ENCODE data around the gene CCP110.

The CCP110 gene

GRCh38 chr16:19555186-19555937 lies 31.6 kb downstream of the CCP110 start, which contains the start of gene VPS35L:
TSS of gene VPS35L (plus strand) at chr16:19555703. CDS start at chr16:19555730, 27 bp downstream.
- DNase-seq = peak; percentile 99

GRCh38 chr16:19555938-19556771 lies 32.4 kb downstream of the CCP110 start:
- peak; percentile 89 for DNase-seq

GRCh38 chr16:19559242-19559910 lies 35.6 kb downstream of the CCP110 start:
- peak; percentile 79 for DNase-seq

DNA sequence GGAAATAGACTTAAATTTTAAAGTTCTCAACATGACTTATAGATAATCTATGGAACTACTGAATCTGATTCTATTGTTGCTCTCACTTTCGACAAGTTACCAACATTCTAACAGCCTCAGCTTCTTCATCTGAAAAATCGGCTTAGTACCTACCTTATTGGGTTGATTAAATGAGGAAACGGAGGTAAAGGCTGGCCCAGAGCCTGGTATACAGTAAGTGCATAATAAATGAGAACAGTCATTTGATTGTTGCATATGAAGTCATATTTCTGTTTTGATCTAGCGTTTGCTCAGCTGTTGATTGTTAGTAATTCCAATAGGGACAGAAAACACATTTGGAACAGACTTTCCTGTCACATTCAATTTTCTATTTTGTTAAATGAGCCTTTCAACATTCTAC lies 36.3 kb downstream of the CCP110 start:
- DNase-seq = no peak

DNA sequence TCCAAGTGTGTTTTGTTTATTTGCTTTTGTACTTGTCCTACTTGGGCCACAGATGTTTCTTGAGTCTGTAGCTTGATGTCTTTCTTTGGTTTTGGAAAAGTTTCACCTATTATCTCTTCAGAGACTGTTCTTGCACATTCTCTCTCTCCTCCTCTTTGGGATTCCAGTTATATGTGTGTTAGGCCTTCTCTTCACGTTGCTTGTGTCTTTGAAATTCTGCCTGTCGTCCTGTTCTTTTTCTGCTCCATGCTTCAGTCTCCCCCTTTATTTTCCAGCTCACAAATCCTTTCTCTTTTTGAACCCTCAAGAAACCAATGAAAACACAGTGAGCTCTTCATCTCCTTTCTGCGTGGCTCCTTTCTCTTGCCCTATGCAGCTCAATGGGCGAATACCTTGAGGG lies 39.6 kb downstream of the CCP110 start:
- no peak for DNase-seq

GRCh38 chr16:19566362-19566761 lies 42.6 kb downstream of the CCP110 start:
- no peak for DNase-seq

GRCh38 chr16:19567560-19567959 lies 43.8 kb downstream of the CCP110 start:
- no peak for DNase-seq

DNA sequence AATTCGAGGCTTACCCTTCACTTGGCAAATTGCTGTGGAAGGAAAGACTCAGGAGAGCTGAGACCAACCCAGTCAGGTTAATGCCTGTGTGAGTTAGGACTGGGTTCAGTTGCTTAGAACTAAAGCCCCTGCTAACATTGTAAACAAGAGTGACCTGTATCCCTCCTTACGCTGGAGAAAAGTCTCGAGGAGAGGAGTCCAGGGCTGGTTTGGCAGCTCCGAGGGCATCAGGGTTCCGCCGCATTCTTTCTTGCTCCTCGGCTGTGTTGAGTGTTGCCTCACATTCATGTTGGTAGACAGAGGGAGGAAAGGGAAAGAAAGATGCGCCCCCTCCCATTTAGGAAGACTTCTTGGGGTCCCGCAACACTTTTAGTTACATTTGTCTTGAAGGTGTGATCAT lies 50.3 kb downstream of the CCP110 start:
- DNase-seq = no peak

DNA sequence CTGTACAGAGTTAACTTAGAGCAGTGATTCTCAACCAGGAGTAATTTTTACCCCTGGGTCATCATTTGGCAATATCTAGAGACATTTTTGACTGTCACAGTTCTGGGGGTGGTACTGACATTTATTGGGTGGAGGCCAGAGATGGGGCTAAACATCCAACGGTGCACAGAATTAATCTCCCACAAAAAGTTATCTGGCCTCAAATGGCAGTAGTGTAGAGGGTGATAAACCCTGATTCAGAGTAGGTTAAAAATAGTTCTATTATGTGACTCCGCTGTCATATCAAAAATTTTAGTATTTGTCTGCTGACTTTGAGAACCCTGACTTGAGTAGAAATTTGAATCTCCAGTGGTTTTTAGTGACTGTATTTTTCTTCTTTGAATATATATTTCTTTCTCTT lies 50.9 kb downstream of the CCP110 start:
- peak; percentile 52 for DNase-seq

- DNase-seq = no peak
These were observed 54.7 kb downstream of the CCP110 start for GRCh38 chr16:19578378-19578971.

- no peak for DNase-seq
These were observed 58.5 kb downstream of the CCP110 start for GRCh38 chr16:19582050-19582831.

DNA sequence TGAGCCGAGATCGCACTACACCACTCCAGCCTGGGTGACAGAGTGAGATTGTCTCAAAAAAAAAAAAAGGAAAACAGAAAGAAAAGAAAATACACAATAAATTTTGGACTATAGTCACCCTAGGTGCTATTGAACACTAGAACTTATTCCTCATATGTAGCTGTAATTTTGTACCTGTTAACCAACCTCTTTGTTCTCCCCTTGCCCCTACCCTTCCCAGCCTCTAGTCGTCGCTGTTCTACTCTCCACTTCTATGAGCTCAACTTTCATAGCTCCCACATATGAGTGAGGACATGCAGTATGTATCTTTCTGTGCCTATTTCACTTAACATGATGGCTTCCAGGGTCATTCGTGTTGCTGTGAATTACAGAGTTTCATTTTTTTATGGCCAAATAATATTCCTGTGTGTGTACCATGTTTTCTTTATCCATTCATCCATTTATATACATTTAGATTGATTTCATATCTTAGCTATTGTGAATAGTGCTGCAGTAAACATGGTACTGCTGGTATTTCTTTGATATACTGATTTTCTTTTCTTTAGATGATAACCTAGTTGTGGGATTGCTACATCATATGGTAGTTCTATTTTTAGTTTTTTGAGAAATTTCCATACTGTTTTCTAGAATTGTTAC lies 60.0 kb downstream of the CCP110 start:
- DNase-seq = peak; percentile 67

GRCh38 chr16:19588661-19589060 lies 64.9 kb downstream of the CCP110 start:
- DNase-seq = no peak

DNA sequence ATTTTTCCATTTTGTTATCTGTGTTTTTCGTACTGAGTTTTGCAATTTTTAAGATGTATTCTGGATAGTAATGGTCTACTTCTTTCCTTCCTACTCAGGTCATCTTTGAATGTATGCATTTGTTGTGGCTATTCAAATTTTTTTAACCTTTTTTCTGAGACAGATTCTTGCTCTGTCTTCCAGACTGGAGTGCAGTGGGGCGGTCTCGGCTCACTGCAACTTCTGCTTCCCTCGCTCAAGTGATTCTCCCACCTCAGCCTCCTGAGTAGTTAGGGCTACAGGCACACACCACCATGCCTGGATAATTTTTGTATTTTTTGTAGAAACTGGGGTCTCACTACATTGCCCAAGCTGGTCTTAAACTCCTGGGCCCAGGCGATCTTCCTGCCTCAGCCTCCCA lies 65.4 kb downstream of the CCP110 start:
- DNase-seq = no peak

- DNase-seq = no peak
These were observed 66.1 kb downstream of the CCP110 start for GRCh38 chr16:19589771-19590302.

GRCh38 chr16:19595043-19595767 lies 71.5 kb downstream of the CCP110 start:
- DNase-seq = no peak

- no peak for DNase-seq
These were observed 75.2 kb downstream of the CCP110 start for GRCh38 chr16:19598805-19599510.

DNA sequence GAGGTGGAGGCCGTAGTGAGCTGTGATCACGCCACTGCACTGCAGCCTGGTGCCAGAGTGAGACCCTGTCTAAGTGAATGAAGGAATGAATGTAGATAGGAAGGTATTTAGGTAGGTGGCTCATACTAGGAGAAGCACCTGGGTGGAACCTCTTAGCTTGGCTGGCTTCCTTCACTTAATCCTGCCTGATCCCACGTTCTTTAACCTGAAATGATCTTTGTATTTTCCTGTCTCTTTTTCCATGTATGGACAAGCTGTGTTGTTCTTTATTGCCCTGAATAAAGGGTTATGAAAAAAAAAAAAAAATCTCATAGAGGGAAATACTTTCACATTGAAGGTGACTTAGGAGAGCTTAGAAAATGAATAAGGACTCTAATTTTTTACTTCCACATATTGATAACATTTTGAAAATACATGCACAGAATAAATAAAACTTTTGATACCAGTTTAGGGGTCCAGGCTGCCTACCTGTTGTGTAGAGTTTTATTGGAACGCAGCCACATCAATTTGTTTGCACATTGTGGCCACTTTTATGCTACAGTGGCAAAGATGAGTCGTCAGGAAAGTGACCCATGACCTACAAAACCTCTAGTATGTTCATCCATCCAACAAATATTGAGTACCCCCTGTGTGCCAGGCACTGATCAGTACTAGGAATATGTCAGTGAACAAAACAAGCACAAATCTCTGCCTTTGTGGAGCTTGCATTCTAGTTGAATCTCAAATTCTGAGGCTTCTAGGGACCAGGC lies 76.4 kb downstream of the CCP110 start:
- no peak for DNase-seq
